Ectodermal cell (in vitro differentiated cells): Measurements from ENCODE around the gene ART5.

Experiments used
- H3K27ac ChIP-seq: 2 replicates; pipeline ENCODE4 v1.7.0; 2013; ENCODE audit warnings: mild to moderate bottlenecking, low read depth, low read length; ENCODE audit not compliant: insufficient read depth, poor library complexity, severe bottlenecking
- H3K27me3 ChIP-seq: 2 replicates; pipeline ENCODE4 v1.7.0; 2013; ENCODE audit warnings: mild to moderate bottlenecking, low read length; ENCODE audit not compliant: insufficient read depth, control insufficient read depth, poor library complexity, severe bottlenecking
- H3K36me3 ChIP-seq: one replicate; pipeline ENCODE4 v1.7.0; 2013; ENCODE audit warnings: low read length; ENCODE audit not compliant: control insufficient read depth, insufficient read depth
- H3K4me1 ChIP-seq: one replicate; pipeline ENCODE4 v1.7.0; 2013; ENCODE audit warnings: low read length; ENCODE audit not compliant: control insufficient read depth, insufficient read depth
- H3K4me3 ChIP-seq: 2 replicates; pipeline ENCODE4 v1.7.0; 2013; ENCODE audit warnings: low read depth, low read length, control low read depth; ENCODE audit not compliant: insufficient read depth
- H3K9me3 ChIP-seq: 2 replicates; pipeline ENCODE4 v1.7.0; 2013; ENCODE audit warnings: mild to moderate bottlenecking, low read length, moderate library complexity; ENCODE audit not compliant: control insufficient read depth
- WGBS, 2 experiments: methylation state at CpG; one replicate each; pipeline ENCODE4 v1.1.7; 2013; ENCODE audit warnings: missing lambda C conversion rate in 2 of 2; 5-methylcytosine and 5-hydroxymethylcytosine counted together

ART5 gene

DNA sequence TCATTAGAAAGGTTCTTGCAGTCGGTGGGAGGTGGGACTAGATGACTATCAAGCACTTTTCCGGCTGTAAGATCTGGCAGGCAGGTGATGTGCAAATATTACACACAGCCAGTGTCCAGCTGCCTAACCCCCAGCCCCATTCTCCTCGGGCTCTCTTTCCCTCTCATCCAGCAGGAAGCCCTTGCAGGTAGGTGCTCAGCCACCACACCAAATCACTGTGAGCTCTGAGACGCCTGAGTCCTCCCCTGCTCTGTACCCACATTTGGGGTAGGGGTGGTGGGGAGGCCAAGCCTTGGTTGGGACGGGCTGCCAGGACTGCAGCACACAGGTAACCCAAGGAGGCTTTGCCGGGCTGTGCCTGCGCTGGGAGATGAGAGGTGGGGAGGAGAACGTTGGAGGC lies 601 bp downstream of the ART5 start:
- H3K9me3 ChIP-seq = no peaks in the 10 kb centered on the region
- H3K4me1 ChIP-seq = no peaks in the 10 kb centered on the region
- WGBS, 2 experiments = 61 to 63% methylated on average over 8 of the region's 8 CpGs
- H3K4me3 ChIP-seq = peak overlapping the region; percentile 53
- H3K36me3 ChIP-seq = no peaks in the 10 kb centered on the region
- no peaks in the 10 kb centered on the region for H3K27me3 ChIP-seq
- H3K27ac ChIP-seq = no peak overlapping the region

- 94 to 96% methylated on average over 14 of the region's 14 CpGs for WGBS, 2 experiments
- no peaks in the 10 kb centered on the region for H3K36me3 ChIP-seq
- H3K4me3 ChIP-seq = no peak overlapping the region
- H3K27me3 ChIP-seq = no peaks in the 10 kb centered on the region
- H3K27ac ChIP-seq = no peak overlapping the region
- no peaks in the 10 kb centered on the region for H3K4me1 ChIP-seq
- no peaks in the 10 kb centered on the region for H3K9me3 ChIP-seq
Observed at GRCh38 chr11:3639841-3640240, 2.0 kb downstream of the ART5 start.

DNA sequence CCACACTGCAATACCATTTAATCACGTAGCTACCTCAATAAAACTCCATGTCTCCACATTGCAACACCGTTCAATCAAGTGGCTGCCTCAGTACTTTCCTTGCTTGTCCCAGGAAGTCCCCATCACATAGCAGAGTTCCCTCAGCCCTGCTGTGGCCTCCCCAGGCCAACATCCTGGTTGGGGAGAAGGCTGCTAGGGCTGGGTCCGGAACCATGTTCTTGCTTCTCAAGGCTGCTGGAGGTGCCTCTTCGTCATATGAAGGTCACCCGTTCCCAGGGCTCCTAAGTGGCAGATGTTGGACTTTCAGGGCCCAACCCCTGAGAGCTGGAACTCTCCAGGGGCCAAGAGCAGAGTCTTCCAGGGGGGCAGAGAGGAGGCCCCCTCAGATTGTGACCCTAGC lies 3.3 kb downstream of the ART5 start:
- H3K36me3 ChIP-seq = no peaks in the 10 kb centered on the region
- H3K27me3 ChIP-seq = no peaks in the 10 kb centered on the region
- no peak overlapping the region for H3K4me3 ChIP-seq
- H3K4me1 ChIP-seq = no peaks in the 10 kb centered on the region
- no peak overlapping the region for H3K27ac ChIP-seq
- WGBS, 2 experiments = 84 to 89% methylated on average over 5 of the region's 5 CpGs
- H3K9me3 ChIP-seq = no peaks in the 10 kb centered on the region

DNA sequence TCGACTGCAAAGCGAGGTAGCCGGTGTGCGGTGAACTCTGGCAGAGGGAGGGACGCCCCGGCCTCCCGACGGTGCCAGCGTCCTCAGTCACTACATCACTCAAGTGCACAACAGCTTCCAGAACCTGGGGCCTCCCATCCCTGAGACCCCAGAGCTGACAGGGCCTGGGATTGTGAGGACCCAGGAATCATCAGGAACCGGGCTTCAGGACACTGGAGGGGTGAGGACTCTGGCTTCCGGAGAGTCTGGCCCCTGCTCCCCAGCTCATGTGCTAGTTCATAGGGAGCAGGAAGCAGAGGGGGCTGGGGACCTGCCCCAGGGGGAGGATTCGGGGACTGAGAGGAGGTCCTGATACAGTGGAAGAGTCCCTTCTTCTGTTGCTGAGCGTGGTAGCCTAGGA lies 4.6 kb downstream of the ART5 start:
- Histone ChIP-seq H3K4me1 (no peaks in the 10 kb centered on the region), H3K4me3 (no peak overlapping the region), H3K36me3 (no peaks in the 10 kb centered on the region), H3K27me3 (no peaks in the 10 kb centered on the region), H3K27ac (no peak overlapping the region), H3K9me3 (no peaks in the 10 kb centered on the region)
- 87 to 89% methylated on average over 13 of the region's 13 CpGs for WGBS, 2 experiments

DNA sequence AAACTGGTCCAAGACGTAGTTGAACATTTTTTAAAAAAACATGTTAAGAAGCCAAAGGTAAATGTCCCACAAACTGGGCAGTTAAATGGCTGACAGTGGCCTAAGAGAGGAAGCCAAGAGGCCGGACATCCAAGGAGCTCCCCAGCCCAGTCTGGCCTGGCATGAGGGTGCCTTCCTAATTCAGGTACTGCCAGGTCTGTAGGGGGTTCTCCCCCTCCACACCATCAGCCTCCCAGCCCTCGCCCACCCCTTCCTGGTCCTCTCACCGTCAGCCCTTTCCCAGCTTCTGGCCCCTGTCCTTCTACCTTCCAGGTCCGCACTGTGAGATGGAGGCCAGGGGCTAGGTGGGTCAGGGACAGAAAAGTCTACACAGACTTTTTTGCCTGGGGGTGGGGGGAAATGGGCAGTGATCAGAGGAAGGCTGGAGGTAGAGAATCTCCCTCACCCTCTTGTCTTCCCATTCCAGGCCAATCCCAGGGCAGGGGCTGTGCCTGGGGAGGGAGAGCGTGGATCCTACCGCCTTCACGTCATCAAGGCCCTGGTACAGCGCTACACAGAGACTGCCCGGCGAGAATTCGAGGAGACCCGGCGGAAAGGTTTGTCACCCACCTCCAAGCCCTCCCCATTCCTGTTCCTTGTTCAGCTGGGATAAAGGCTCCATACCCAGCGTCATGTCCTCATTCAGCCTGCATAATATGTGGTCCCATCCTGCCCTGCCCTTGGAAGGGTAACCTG lies 6.0 kb downstream of the ART5 start:
- H3K27me3 ChIP-seq = no peaks in the 10 kb centered on the region
- no peak overlapping the region for H3K4me3 ChIP-seq
- no peaks in the 10 kb centered on the region for H3K4me1 ChIP-seq
- no peak overlapping the region for H3K27ac ChIP-seq
- no peaks in the 10 kb centered on the region for H3K9me3 ChIP-seq
- H3K36me3 ChIP-seq = no peaks in the 10 kb centered on the region
- 92 to 94% methylated on average over 15 of the region's 15 CpGs for WGBS, 2 experiments

- 93% methylated on average over 5 of the region's 5 CpGs for WGBS, 2 experiments
- Histone ChIP-seq H3K27ac (no peak overlapping the region), H3K36me3 (no peaks in the 10 kb centered on the region), H3K4me1 (no peaks in the 10 kb centered on the region), H3K4me3 (no peak overlapping the region), H3K9me3 (no peaks in the 10 kb centered on the region), H3K27me3 (no peaks in the 10 kb centered on the region)
Observed at GRCh38 chr11:3632070-3632660, 9.6 kb downstream of the ART5 start.

DNA sequence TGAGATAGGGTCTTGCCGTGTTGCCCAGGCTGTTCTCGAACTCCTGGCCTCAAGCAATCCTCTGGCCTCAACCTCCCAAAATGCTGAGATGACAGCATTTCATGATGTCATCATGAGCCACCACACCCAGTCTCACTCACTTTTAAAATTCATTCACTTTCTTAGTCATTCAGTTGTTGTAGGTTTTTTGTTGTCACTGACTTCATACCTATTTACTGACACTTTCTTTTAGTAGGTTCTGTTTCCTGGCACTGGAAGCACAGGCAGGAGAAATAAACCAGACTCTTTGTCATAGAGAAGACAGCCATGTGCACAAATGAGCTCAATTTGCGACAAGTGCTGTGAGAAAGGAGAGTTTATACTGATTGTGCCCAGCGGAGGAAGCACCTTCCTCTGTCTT lies 10.5 kb downstream of the ART5 start:
- WGBS, 2 experiments = 89 to 93% methylated on average over 4 of the region's 4 CpGs
- H3K27ac ChIP-seq = no peak overlapping the region

GRCh38 chr11:3627291-3627690 lies 14.5 kb downstream of the ART5 start:
- Histone ChIP-seq H3K4me3 (no peak overlapping the region), H3K4me1 (no peaks in the 10 kb centered on the region), H3K9me3 (no peaks in the 10 kb centered on the region), H3K27ac (no peak overlapping the region), H3K27me3 (no peaks in the 10 kb centered on the region), H3K36me3 (no peaks in the 10 kb centered on the region)
- 76 to 91% methylated on average over 1 of the region's 1 CpG for WGBS, 2 experiments

More for the DNA sequence above, 10.5 kb downstream of the ART5 start:
- Histone ChIP-seq H3K9me3 (no peaks in the 10 kb centered on the region), H3K27me3 (no peaks in the 10 kb centered on the region), H3K4me3 (no peak overlapping the region), H3K36me3 (no peaks in the 10 kb centered on the region), H3K4me1 (no peaks in the 10 kb centered on the region)

- Histone ChIP-seq H3K27me3 (no peaks in the 10 kb centered on the region), H3K4me3 (no peak overlapping the region), H3K4me1 (no peaks in the 10 kb centered on the region), H3K27ac (no peak overlapping the region), H3K36me3 (no peaks in the 10 kb centered on the region), H3K9me3 (no peaks in the 10 kb centered on the region)
- 86 to 89% methylated on average over 21 to 23 of the region's 23 CpGs for WGBS, 2 experiments
Observed at GRCh38 chr11:3626250-3626960, 15.4 kb downstream of the ART5 start.

- no peak overlapping the region for H3K27ac ChIP-seq
- H3K9me3 ChIP-seq = no peaks in the 10 kb centered on the region
- H3K27me3 ChIP-seq = no peaks in the 10 kb centered on the region
- H3K4me1 ChIP-seq = no peaks in the 10 kb centered on the region
- H3K36me3 ChIP-seq = no peaks in the 10 kb centered on the region
- WGBS, 2 experiments = 66 to 80% methylated on average over 5 to 8 of the region's 8 CpGs
- H3K4me3 ChIP-seq = no peak overlapping the region
Observed at GRCh38 chr11:3623767-3624458, 17.9 kb downstream of the ART5 start.
